H9 (cell line): ENCODE data around the gene FLT3. TPM values are rescaled to one million over a fixed set of nuclear protein-coding genes. Genes with fewer than 3 reads are reported as not detected.

Experiments
- DNase-seq: peaks from one replicate; pipeline ENCODE4 v3.0.0-alpha.2; 2017
- H2AFZ ChIP-seq: one replicate; pipeline ENCODE4 v1.6.1; 2013; ENCODE audit warnings: mild to moderate bottlenecking, low read length, control low read depth, moderate library complexity
- H2AK5ac ChIP-seq: 2 replicates; pipeline ENCODE4 v1.6.1; 2013; ENCODE audit warnings: low read length, control low read depth, mixed read lengths; ENCODE audit not compliant: insufficient read length
- H2BK120ac ChIP-seq: one replicate; pipeline ENCODE4 v1.6.1; 2013; ENCODE audit warnings: low read depth, mild to moderate bottlenecking, low read length, control low read depth, inconsistent platforms; ENCODE audit not compliant: poor library complexity, severe bottlenecking
- H2BK12ac ChIP-seq: 2 replicates; pipeline ENCODE4 v1.6.1; 2013; ENCODE audit warnings: low read length, control low read depth, mixed read lengths, low read depth; ENCODE audit not compliant: insufficient read length
- H2BK15ac ChIP-seq: 2 replicates; pipeline ENCODE4 v1.6.1; 2013; ENCODE audit warnings: low read depth, low read length, control low read depth
- H2BK20ac ChIP-seq: one replicate; pipeline ENCODE4 v1.6.1; 2013; ENCODE audit warnings: low read depth, mild to moderate bottlenecking, low read length, control low read depth, inconsistent platforms; ENCODE audit not compliant: poor library complexity, severe bottlenecking
- H2BK5ac ChIP-seq: 2 replicates; pipeline ENCODE4 v1.6.1; 2013; ENCODE audit warnings: low read length, control low read depth, mixed read lengths; ENCODE audit not compliant: insufficient read length
- H3K14ac ChIP-seq: 2 replicates; pipeline ENCODE4 v1.6.1; 2013; ENCODE audit warnings: low read length, control low read depth; ENCODE audit not compliant: insufficient read depth
- H3K18ac ChIP-seq: 2 replicates; pipeline ENCODE4 v1.6.1; 2013; ENCODE audit warnings: low read depth, mild to moderate bottlenecking, mixed read lengths, low read length, control low read depth; ENCODE audit not compliant: insufficient read length
- H3K23ac ChIP-seq: 2 replicates; pipeline ENCODE4 v1.6.1; 2013; ENCODE audit warnings: low read length, control low read depth, mixed read lengths, low read depth; ENCODE audit not compliant: insufficient read length
- H3K23me2 ChIP-seq: 2 replicates; pipeline ENCODE4 v1.6.1; 2013; ENCODE audit warnings: low read depth, mild to moderate bottlenecking, mixed read lengths, low read length, control low read depth; ENCODE audit not compliant: insufficient read length, poor library complexity, severe bottlenecking
- H3K27ac ChIP-seq: 2 replicates; pipeline ENCODE4 v1.5.1; 2013; ENCODE audit warnings: low read length, control low read depth, mixed read lengths, low read depth; ENCODE audit not compliant: insufficient read length
- H3K27me3 ChIP-seq: 2 replicates; pipeline ENCODE4 v1.6.1; 2013; ENCODE audit warnings: low read length, control low read depth, inconsistent platforms; ENCODE audit not compliant: insufficient read depth
- H3K4ac ChIP-seq: 2 replicates; pipeline ENCODE4 v1.6.1; 2013; ENCODE audit warnings: low read depth, mild to moderate bottlenecking, control low read depth, inconsistent platforms, low read length, moderate library complexity
- H3K4me1 ChIP-seq: 2 replicates; pipeline ENCODE4 v1.6.1; 2013; ENCODE audit warnings: low read length, control low read depth, inconsistent platforms; ENCODE audit not compliant: insufficient read depth
- H3K4me2 ChIP-seq: 2 replicates; pipeline ENCODE4 v1.6.1; 2013; ENCODE audit warnings: low read length, control low read depth, mixed read lengths; ENCODE audit not compliant: insufficient read length, insufficient read depth
- H3K56ac ChIP-seq: 2 replicates; pipeline ENCODE4 v1.6.1; 2013; ENCODE audit warnings: low read depth, mild to moderate bottlenecking, mixed read lengths, low read length, control low read depth; ENCODE audit not compliant: insufficient read length
- H3K79me1 ChIP-seq: 2 replicates; pipeline ENCODE4 v1.6.1; 2013; ENCODE audit warnings: low read depth, mild to moderate bottlenecking, moderate library complexity, low read length, control low read depth, inconsistent platforms; ENCODE audit not compliant: insufficient read depth, poor library complexity, severe bottlenecking
- H3K79me2 ChIP-seq: 2 replicates; pipeline ENCODE4 v1.6.1; 2013; ENCODE audit warnings: low read length, control low read depth, inconsistent platforms; ENCODE audit not compliant: insufficient read depth
- H3K9ac ChIP-seq: 2 replicates; pipeline ENCODE4 v1.6.1; 2013; ENCODE audit warnings: low read length, control low read depth, mixed read lengths; ENCODE audit not compliant: insufficient read length; ENCODE audit errors: extremely low read depth
- H3K9me3 ChIP-seq: one replicate; pipeline ENCODE4 v1.6.1; 2013; ENCODE audit warnings: low read depth, low read length, inconsistent platforms; ENCODE audit not compliant: control insufficient read depth
- H3T11ph ChIP-seq: one replicate; pipeline ENCODE4 v1.6.1; 2013; ENCODE audit warnings: mild to moderate bottlenecking, low read length, control low read depth, inconsistent platforms
- H4K20me1 ChIP-seq: one replicate; pipeline ENCODE4 v1.6.1; 2013; ENCODE audit not compliant: control insufficient read depth, insufficient read length, insufficient read depth
- H4K5ac ChIP-seq: 2 replicates; pipeline ENCODE4 v1.6.1; 2013; ENCODE audit warnings: low read depth, mild to moderate bottlenecking, mixed read lengths, low read length, control low read depth; ENCODE audit not compliant: insufficient read length
- H4K8ac ChIP-seq: replicated peaks from 2 replicates; pipeline ENCODE4 v1.6.1; 2013; ENCODE audit warnings: low read length, control low read depth, mixed read lengths, low read depth; ENCODE audit not compliant: insufficient read length
- H4K91ac ChIP-seq: 2 replicates; pipeline ENCODE4 v1.6.1; 2013; ENCODE audit warnings: low read depth, mild to moderate bottlenecking, moderate library complexity, mixed read lengths, low read length, control low read depth; ENCODE audit not compliant: insufficient read length
- H3K27ac Mint-ChIP-seq, 3 experiments: 2 replicates in 2 of 3; 3 replicates in 1 of 3; pipeline ENCODE4 v1.8.0; 2020 to 2021; ENCODE audit warnings: mixed read lengths in 3 of 3, mild to moderate bottlenecking in 1 of 3, moderate library complexity in 1 of 3
- H3K27me3 Mint-ChIP-seq: 2 replicates; pipeline ENCODE4 v1.8.0; 2021; ENCODE audit warnings: low read depth, mild to moderate bottlenecking, moderate library complexity, mixed read lengths
- H3K36me3 Mint-ChIP-seq, 3 experiments: 2 replicates in 2 of 3; 3 replicates in 1 of 3; pipeline ENCODE4 v1.8.0; 2020 to 2021; ENCODE audit warnings: low read depth in 3 of 3, mixed read lengths in 3 of 3; ENCODE audit not compliant: insufficient read depth in 1 of 3
- H3K4me1 Mint-ChIP-seq, 2 experiments: 2 replicates each; pipeline ENCODE4 v1.8.0; 2020; ENCODE audit warnings: mixed read lengths in 2 of 2
- H3K4me3 Mint-ChIP-seq, 2 experiments: 2 replicates in 1 of 2; 3 replicates in 1 of 2; pipeline ENCODE4 v1.8.0; 2020 to 2021; ENCODE audit warnings: mild to moderate bottlenecking in 2 of 2, mixed read lengths in 2 of 2, moderate library complexity in 1 of 2
- H3K9me3 Mint-ChIP-seq, 2 experiments: 2 replicates in 1 of 2; 3 replicates in 1 of 2; pipeline ENCODE4 v1.8.0; 2020; ENCODE audit warnings: mild to moderate bottlenecking in 2 of 2, mixed read lengths in 2 of 2, moderate library complexity in 1 of 2
- CTCF ChIP-seq: fragments of 200-600 bp; sonication (generic); conservative IDR thresholded peaks from 3 replicates; pipeline ENCODE4 v1.8.0; 2021; ENCODE audit warnings: antibody characterized with exemption, mild to moderate bottlenecking
- WGBS: extraction: QIAGEN DNeasy Blood & Tissue Kit; methylation state at CpG from one replicate; pipeline ENCODE4 v1.1.7; 2013; ENCODE audit warnings: missing lambda C conversion rate, low lambda C conversion rate, mixed read lengths; ENCODE audit not compliant: insufficient read length; ENCODE audit errors: extremely low coverage; 5-methylcytosine and 5-hydroxymethylcytosine counted together
- total RNA-seq: library from RNA; stranded (reverse); gene quantifications from 2 replicates; pipeline ENCODE4 v1.2.1, GENCODE V29; 2021

FLT3 gene
- total RNA-seq, 1 experiment from 2014 or later, result 0.44 TPM

DNA sequence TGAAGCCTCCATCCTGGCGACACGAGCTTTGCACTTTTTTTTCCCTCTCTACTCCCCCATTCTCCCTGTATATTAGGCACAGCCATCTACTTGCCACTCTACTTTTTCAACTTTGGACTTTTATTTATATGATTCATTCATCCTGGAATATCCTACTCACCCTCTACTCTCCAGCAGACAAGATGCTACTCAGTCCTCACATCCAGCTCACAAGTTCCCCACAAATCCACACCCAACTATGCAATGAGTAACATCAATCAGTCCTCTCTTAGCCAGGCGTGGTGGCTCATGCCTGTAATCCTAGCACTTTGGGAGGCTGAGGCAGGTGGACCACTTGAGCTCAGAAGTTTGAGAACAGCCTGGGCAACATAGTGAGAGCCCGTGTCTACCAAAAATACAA, 88.0 kb downstream of the FLT3 start:
- no peaks in the 10 kb centered on the region for H3K36me3 Mint-ChIP-seq
- H3K14ac ChIP-seq, result no peak overlapping the region
- H3K23ac ChIP-seq, result no peak overlapping the region
- H4K20me1 ChIP-seq, result no peaks in the 10 kb centered on the region
- no peaks in the 10 kb centered on the region for H3K27me3 ChIP-seq
- H3K4me1 Mint-ChIP-seq, result peaks cover 15 to 17% of the 10 kb centered on the region in 2 experiments
- no peak overlapping the region for H3K4ac ChIP-seq
- no peaks in the 10 kb centered on the region for H3K4me1 ChIP-seq
- H3K4me2 ChIP-seq, result no peak overlapping the region
- no peak overlapping the region for H3K9ac ChIP-seq
- H3K27ac ChIP-seq, result no peak overlapping the region
- no peak overlapping the region for H3K56ac ChIP-seq
- no peak for TF ChIP-seq CTCF
- H2BK15ac ChIP-seq, result no peak overlapping the region
- no peaks in the 10 kb centered on the region for H3K79me1 ChIP-seq
- no peak overlapping the region for H2BK20ac ChIP-seq
- H2BK12ac ChIP-seq, result no peak overlapping the region
- WGBS, result no CpG with 5 or more reads among the region's 4 CpGs
- no peak overlapping the region for H4K91ac ChIP-seq
- no peak overlapping the region for H2BK5ac ChIP-seq
- H3K27me3 Mint-ChIP-seq, result peaks cover 3% of the 10 kb centered on the region
- no peaks in the 10 kb centered on the region for H3K79me2 ChIP-seq
- H3K4me3 Mint-ChIP-seq, result no peak overlapping the region
- H4K5ac ChIP-seq, result no peak overlapping the region
- H3T11ph ChIP-seq, result no peak overlapping the region
- H2AK5ac ChIP-seq, result no peak overlapping the region
- no peaks in the 10 kb centered on the region for H3K23me2 ChIP-seq
- H3K9me3 ChIP-seq, result no peaks in the 10 kb centered on the region
- H3K18ac ChIP-seq, result no peak overlapping the region
- DNase-seq, result no peak
- no peak overlapping the region for H2AFZ ChIP-seq
- H4K8ac ChIP-seq, result no peak overlapping the region
- H3K27ac Mint-ChIP-seq, result no peak overlapping the region; a peak in 1 of 7 replicates
- H2BK120ac ChIP-seq, result no peak overlapping the region
- H3K9me3 Mint-ChIP-seq, result no peaks in the 10 kb centered on the region
